ENCODE data around the gene CROT.

CROT gene

GRCh38 chr7:87416682-87417587 is 71.5 kb downstream of the CROT start:
- no peak for FAIRE-seq

GRCh38 chr7:87420173-87420572 is 74.7 kb downstream of the CROT start:
- no peak for FAIRE-seq

DNA sequence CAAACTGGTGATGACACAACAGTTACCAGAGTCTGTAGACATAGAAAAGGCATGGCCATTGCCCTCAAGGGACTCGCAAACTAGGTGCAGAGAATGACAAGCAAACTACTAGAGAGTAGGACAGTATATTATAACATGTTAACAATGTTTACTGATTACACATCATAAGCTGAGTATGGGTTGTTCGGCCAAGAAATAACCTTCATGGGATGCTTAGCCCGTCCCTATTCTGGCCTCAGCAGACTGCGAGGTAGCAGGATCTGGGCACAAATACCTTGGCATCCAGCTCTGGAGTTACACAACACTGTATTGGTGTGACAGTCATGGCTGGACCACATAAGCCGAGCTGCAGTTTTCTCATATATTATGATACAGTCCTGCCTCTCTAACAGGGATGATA is 78.6 kb downstream of the CROT start:
- no peak for FAIRE-seq

GRCh38 chr7:87426160-87426559 is 80.7 kb downstream of the CROT start:
- FAIRE-seq: no peak

DNA sequence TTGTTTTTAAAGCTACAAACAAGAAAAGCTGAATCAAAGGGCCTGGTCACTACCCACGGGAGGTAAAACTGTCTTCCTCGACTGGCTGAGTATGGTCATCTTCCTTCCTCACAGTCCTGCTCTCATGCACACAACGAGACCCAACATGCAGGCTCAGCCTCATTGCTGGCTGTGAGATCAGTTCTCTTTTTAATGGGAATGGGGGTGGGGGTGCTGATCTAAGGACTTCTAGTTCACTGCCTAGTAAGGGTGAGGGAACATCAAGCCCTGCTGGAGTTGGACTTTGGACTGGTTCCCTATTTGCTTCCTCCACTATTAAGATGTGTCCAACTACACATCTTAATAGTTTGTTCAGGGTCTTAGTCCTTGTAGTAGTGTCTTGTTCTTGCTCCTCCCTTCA is 81.8 kb downstream of the CROT start:
- FAIRE-seq: no peak

GRCh38 chr7:87432536-87432935 is 87.1 kb downstream of the CROT start:
- no peak for FAIRE-seq

- no peak for FAIRE-seq
Observed at GRCh38 chr7:87435546-87435945, 90.1 kb downstream of the CROT start.

DNA sequence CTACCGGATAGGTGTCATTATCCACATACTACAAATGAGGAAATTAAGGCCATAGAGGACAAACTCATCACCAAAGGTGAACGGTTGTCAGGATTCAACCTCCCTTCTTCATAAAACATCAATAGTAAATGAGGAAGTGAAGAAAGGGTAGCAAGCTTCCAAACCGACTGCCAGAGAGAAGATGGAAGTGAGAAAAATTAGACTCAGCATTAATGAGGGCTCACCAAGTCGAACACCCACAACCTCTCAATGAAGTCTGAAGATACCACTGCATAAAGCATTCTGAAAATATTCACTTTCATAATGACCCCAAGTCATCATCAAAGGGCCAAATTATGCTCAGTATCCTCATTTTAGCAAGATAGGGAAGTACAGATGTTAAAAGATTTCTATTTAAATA is 100.4 kb downstream of the CROT start:
- no peak for FAIRE-seq

- no peak for FAIRE-seq
Observed at GRCh38 chr7:87447116-87447635, 101.7 kb downstream of the CROT start.

DNA sequence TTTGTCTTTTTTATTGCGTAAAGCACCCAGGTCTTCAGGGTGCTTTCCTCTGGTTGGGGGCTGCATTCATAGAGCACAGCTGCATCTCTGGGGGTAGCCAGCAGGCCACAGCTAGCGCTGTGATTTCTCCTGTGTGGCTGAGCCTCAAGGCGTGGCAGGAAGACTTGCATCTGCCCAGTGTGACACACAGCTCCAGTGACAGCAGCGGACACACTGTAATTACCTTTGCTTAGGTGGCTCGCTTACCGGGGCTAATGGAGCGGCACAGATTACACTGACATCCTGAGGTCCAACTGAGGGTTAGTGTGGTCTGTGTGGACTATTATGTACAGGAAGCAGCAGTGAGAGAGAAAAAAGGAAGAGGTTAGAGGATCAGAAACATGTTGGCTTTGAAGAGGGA is 102.9 kb downstream of the CROT start:
- FAIRE-seq: no peak
